ENCODE data around the gene CREB3L1.

- TF ChIP-seq POLR2AphosphoS5 (IDR thresholded peaks at IDR 0.05; ENCODE audit: low read depth) (no peak), CTCF (conservative IDR thresholded peaks at IDR 0.05; ENCODE audit: low read depth in 2 of 2) (no peak)
Observed at GRCh38 chr11:46348566-46349401, 71.3 kb downstream of the CREB3L1 start.

All from GM23338 (cell line).